HFFc6 (cell line): ENCODE data around the gene FLOT2. TPM values are rescaled to one million over a fixed set of nuclear protein-coding genes. Genes with fewer than 3 reads are reported as not detected.

Experiments used
- DNase-seq: peaks from one replicate; pipeline ENCODE4 v3.0.0-alpha.2; 2018
- H3K27ac Mint-ChIP-seq: 2 replicates; pipeline ENCODE4 v1.8.0; 2020; ENCODE audit warnings: mild to moderate bottlenecking, mixed read lengths
- H3K27me3 Mint-ChIP-seq: 2 replicates; pipeline ENCODE4 v1.8.0; 2021; ENCODE audit warnings: mild to moderate bottlenecking, moderate library complexity, mixed read lengths; ENCODE audit not compliant: insufficient read depth
- H3K36me3 Mint-ChIP-seq: 2 replicates; pipeline ENCODE4 v1.8.0; 2021; ENCODE audit warnings: low read depth, mixed read lengths
- H3K4me1 Mint-ChIP-seq: 2 replicates; pipeline ENCODE4 v1.8.0; 2020; ENCODE audit warnings: low read depth, mixed read lengths
- H3K4me3 Mint-ChIP-seq: 2 replicates; pipeline ENCODE4 v1.8.0; 2020; ENCODE audit warnings: mild to moderate bottlenecking, moderate library complexity, mixed read lengths
- H3K9me3 Mint-ChIP-seq: 2 replicates; pipeline ENCODE4 v1.8.0; 2020; ENCODE audit warnings: mild to moderate bottlenecking, mixed read lengths
- CTCF ChIP-seq: fragments of 200-600 bp; sonication (generic); IDR thresholded peaks from 2 replicates; pipeline ENCODE4 v1.5.0; 2021; ENCODE audit warnings: antibody characterized with exemption, mild to moderate bottlenecking
- total RNA-seq, 6 experiments: library from RNA; stranded (reverse); fragmentation: NEBNext Ultra II Directional; extraction: Animal tissue kit (Norgen Biotek cat#: 25700); gene quantifications; 2 replicates in 1 of 6; 3 replicates in 5 of 6; pipeline ENCODE4 v1.2.3, GENCODE V29; 2021

The FLOT2 gene
- total RNA-seq, 6 experiments from 2014 or later, result 46.7 to 85.7 (median 77.9) TPM

GRCh38 chr17:28917029-28917428 is 19.5 kb upstream of the FLOT2 start:
- H3K27me3 Mint-ChIP-seq, result no peaks in the 10 kb centered on the region; the same call in 1 of the 2 replicates
- H3K36me3 Mint-ChIP-seq, result peaks cover 58% of the 10 kb centered on the region

DNA sequence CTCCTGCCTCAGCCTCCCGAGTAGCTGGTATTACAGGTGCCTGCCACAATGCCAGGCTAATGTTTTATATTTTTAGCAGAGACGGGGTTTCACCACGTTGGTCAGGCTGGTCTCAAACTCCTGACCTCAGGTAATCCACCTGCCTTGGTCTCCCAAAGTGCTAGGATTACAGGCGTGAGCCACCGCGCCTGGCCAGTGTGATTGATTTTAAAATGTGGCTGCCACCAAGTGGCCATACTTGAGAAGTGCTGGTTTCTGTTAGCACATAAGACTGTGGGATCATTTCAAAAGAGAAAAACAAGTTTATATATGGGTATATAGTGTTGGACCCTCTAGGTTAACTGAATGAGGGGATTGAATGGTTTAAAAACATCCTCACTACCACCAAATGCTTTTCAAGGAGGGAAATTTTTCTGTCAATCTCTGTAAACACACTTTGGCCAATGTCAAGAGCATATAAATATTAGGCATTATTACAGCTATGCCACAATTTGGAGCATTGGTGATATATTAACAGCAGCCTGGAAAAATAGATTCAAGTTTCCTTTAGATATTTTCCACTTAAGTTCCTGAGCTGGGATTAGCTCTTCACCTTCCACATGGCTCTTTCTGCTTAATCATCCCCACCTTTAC is 18.9 kb upstream of the FLOT2 start:
- Mint-ChIP-seq H3K9me3 (peaks cover 4% of the 10 kb centered on the region; the same call in 1 of the 2 replicates), H3K4me3 (no peak overlapping the region), H3K36me3 (peaks cover 52% of the 10 kb centered on the region), H3K4me1 (peaks cover 13% of the 10 kb centered on the region), H3K27ac (peak overlapping the region; percentile 36; the same call in 1 of the 2 replicates), H3K27me3 (no peaks in the 10 kb centered on the region; the same call in 1 of the 2 replicates)
- peak; percentile 82 for TF ChIP-seq CTCF
- DNase-seq, result peak; percentile 15

More at GRCh38 chr17:28917029-28917428, 19.5 kb upstream of the FLOT2 start:
- no peak for TF ChIP-seq CTCF
- Mint-ChIP-seq H3K27ac (peak overlapping the region; percentile 33; the same call in 1 of the 2 replicates), H3K4me3 (no peak overlapping the region), H3K9me3 (peaks cover 4% of the 10 kb centered on the region; the same call in 1 of the 2 replicates), H3K4me1 (peaks cover 17% of the 10 kb centered on the region)
- no peak for DNase-seq

DNA sequence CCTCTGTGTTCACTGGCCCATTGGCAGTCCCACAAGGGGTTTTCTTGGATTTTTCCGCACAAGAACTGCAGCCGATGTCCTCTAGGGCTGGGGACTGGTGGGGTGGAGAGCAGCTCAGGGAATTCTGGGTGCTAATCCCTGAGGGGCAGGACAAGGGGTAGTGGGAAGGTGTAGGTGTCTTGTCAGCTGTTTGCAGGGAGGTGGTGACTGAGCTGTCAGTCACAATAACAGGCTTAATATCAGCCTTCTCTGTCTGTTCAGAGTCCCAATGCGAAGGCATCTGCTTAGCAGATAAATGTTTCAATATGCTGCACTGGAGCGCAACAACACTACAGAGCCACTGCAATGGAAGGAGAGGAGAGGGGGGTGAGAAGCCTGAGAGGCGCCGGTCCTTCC is 15.4 kb upstream of the FLOT2 start:
- Mint-ChIP-seq H3K27me3 (no peaks in the 10 kb centered on the region; the same call in 1 of the 2 replicates), H3K9me3 (peaks cover 4% of the 10 kb centered on the region; the same call in 1 of the 2 replicates), H3K4me3 (no peak overlapping the region), H3K4me1 (peaks cover 35% of the 10 kb centered on the region), H3K36me3 (peaks cover 41% of the 10 kb centered on the region), H3K27ac (no peak overlapping the region)
- DNase-seq, result no peak
- TF ChIP-seq CTCF, result no peak

DNA sequence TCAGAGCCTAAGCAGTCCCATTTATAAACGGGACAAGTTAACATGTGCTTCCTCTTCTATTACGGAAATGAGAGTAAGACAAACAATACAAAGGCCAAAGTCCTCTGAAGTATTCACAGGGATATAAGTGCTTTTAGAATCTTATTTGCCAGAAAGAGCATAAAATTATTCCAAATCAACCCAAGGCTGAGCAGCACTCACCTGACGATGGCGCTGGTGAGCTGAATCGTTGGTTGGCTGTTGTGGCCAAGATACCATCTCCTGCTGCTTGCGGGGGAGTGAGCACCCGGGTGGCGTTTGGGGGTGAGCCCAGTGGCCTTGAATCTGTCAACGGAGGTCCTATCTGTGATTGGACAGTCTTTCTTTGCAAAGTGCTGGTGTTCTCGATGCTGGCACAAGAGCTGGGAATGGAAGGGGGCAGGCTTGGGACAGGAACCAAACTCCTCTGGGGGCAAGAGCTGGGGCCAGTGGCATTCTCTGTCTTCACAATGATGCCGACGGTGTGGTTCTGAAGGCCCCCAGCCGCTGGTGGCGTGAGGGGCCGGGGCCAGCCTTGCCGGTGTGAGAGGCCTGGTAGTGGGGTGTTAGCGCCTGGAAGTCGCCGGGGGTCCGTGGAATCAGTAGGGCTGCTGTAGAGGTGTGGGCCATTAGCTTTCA is 14.9 kb upstream of the FLOT2 start:
- peaks cover 40% of the 10 kb centered on the region for H3K4me1 Mint-ChIP-seq
- H3K4me3 Mint-ChIP-seq, result no peak overlapping the region
- H3K27me3 Mint-ChIP-seq, result no peaks in the 10 kb centered on the region; the same call in 1 of the 2 replicates
- peaks cover 4% of the 10 kb centered on the region; the same call in 1 of the 2 replicates for H3K9me3 Mint-ChIP-seq
- DNase-seq, result no peak
- H3K27ac Mint-ChIP-seq, result no peak overlapping the region
- peaks cover 41% of the 10 kb centered on the region for H3K36me3 Mint-ChIP-seq
- peak; percentile 55 for TF ChIP-seq CTCF

DNA sequence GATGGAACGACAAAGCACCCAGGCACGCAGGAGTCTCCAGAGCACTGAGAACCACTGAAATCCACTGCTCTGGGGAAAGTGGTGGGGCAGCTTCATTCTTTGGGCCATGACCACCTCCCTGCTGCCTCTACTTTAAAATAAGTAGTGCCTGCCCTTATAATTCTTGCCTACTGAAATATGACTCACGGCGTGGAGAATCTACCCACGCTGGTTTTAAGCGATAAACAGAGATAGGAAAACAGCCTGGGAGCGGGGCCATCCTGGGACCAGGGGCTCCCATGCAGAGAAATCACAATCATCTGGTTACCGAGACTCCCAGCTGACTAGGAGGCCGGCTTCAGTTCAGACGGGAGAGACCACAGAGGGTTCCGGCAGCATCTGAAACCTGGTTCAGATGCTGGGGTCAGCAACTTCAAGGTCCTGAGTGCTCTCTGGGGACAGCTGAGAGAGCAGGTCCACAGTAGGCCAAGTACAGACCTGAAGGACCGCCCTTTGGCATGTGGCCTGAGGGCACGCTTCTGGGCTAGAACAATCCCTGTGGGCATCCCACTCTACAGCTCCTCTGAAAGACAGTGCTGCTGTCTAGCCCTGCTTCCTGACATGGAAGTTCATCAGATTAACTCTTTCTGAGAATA is 14.0 kb upstream of the FLOT2 start:
- H3K27me3 Mint-ChIP-seq, result peaks cover 3% of the 10 kb centered on the region; the same call in 1 of the 2 replicates
- peaks cover 42% of the 10 kb centered on the region for H3K4me1 Mint-ChIP-seq
- TF ChIP-seq CTCF, result no peak
- H3K9me3 Mint-ChIP-seq, result peaks cover 4% of the 10 kb centered on the region; the same call in 1 of the 2 replicates
- no peak overlapping the region for H3K4me3 Mint-ChIP-seq
- peaks cover 44% of the 10 kb centered on the region for H3K36me3 Mint-ChIP-seq
- no peak overlapping the region for H3K27ac Mint-ChIP-seq
- DNase-seq, result no peak
